Small intestine (tissue), 7 donors: ENCODE measurements around the gene FBXW7. TPM values are rescaled to one million over a fixed set of nuclear protein-coding genes. Genes with fewer than 3 reads are reported as not detected.

ENCODE experiments used
- DNase-seq, 2 donors: peaks; one replicate each; pipeline versions ENCODE4 v3.0.0 to v3.0.0-alpha.2; 2013
- FAIRE-seq: peaks from 2 replicates; lab custom pipeline; 2012; peaks lifted over from hg19 to GRCh38; lab: Jason Lieb, UNC
- H3K27ac ChIP-seq, 3 donors: one replicate each; pipeline ENCODE4 v1.5.1; 2013; ENCODE audit warnings: low read length in 2 of 3, mild to moderate bottlenecking in 2 of 3, control low read depth in 1 of 3, inconsistent platforms in 1 of 3, low read depth in 1 of 3, moderate library complexity in 1 of 3
- H3K27me3 ChIP-seq, 3 donors: one replicate each; pipeline ENCODE4 v1.6.1; 2013; ENCODE audit warnings: low read length in 3 of 3, inconsistent platforms in 1 of 3; ENCODE audit not compliant: control insufficient read depth in 3 of 3, insufficient read depth in 3 of 3
- H3K36me3 ChIP-seq, 3 donors: one replicate each; pipeline ENCODE4 v1.6.1; 2013; ENCODE audit warnings: low read length in 3 of 3, inconsistent platforms in 1 of 3, low read depth in 1 of 3, mild to moderate bottlenecking in 1 of 3, moderate library complexity in 1 of 3; ENCODE audit not compliant: control insufficient read depth in 3 of 3, insufficient read depth in 2 of 3
- H3K4me1 ChIP-seq, 3 donors: one replicate each; pipeline ENCODE4 v1.6.1; 2013; ENCODE audit warnings: low read length in 2 of 3, inconsistent platforms in 1 of 3, low read depth in 1 of 3, mild to moderate bottlenecking in 1 of 3, moderate library complexity in 1 of 3; ENCODE audit not compliant: control insufficient read depth in 3 of 3, insufficient read depth in 2 of 3
- H3K4me3 ChIP-seq, 3 donors: one replicate each; pipeline ENCODE4 v1.5.1; 2013; ENCODE audit warnings: low read length in 3 of 3, control low read depth in 1 of 3, inconsistent platforms in 1 of 3, low read depth in 1 of 3, mild to moderate bottlenecking in 1 of 3, moderate library complexity in 1 of 3
- H3K9me3 ChIP-seq, 2 donors: one replicate each; pipeline ENCODE4 v1.6.1; 2013; ENCODE audit warnings: low read depth in 1 of 2, low read length in 1 of 2; ENCODE audit not compliant: control insufficient read depth in 2 of 2, insufficient read depth in 1 of 2
- WGBS, 3 donors: extraction: QIAGEN DNeasy Blood & Tissue Kit; methylation state at CpG; one replicate each; pipeline ENCODE4 v1.1.7; 2013; 5-methylcytosine and 5-hydroxymethylcytosine counted together
- polyA plus RNA-seq, 4 donors: library from polyadenylated mRNA; stranded (reverse) in 3 of 4; unstranded in 1 of 4; fragments of 200-250 nt in 3 of 4; fragments of 120-200 nt in 1 of 4; gene quantifications; one replicate each; pipeline versions ENCODE4 v1.2.1 to v1.2.3, GENCODE V29; 2013
- donor health status: healthy with polysubstance abuse.
- donor health status: control.
- donor health status: control.
- donor health status: Bipolar disorder and iron deficiency.
- donor health status: healthy.

Gene FBXW7
- polyA plus RNA-seq, 4 donors, result 7.4 to 18.1 (median 8.7) TPM

GRCh38 chr4:152299553-152299952 lies 236.3 kb downstream of the FBXW7 start:
- H3K27me3 ChIP-seq, result peaks cover 0 to 1% (median 0%) of the 10 kb centered on the region in 3 donors
- H3K27ac ChIP-seq, result no peak overlapping the region
- no peaks in the 10 kb centered on the region for H3K4me1 ChIP-seq
- FAIRE-seq (no peak), DNase-seq (no peak)
- no peaks in the 10 kb centered on the region for H3K9me3 ChIP-seq
- 89 to 95% (median 92%) methylated on average over 3 of the region's 3 CpGs for WGBS, 3 donors
- H3K4me3 ChIP-seq, result no peak overlapping the region
- H3K36me3 ChIP-seq, result no peaks in the 10 kb centered on the region

- Histone ChIP-seq H3K27me3 (peaks cover 0 to 1% (median 0%) of the 10 kb centered on the region in 3 donors), H3K9me3 (no peaks in the 10 kb centered on the region), H3K4me1 (no peaks in the 10 kb centered on the region), H3K27ac (no peak overlapping the region), H3K36me3 (no peaks in the 10 kb centered on the region), H3K4me3 (no peak overlapping the region)
- FAIRE-seq (no peak), DNase-seq (no peak)
Observed at GRCh38 chr4:152296386-152296785, 239.5 kb downstream of the FBXW7 start.

- 94 to 97% (median 95%) methylated on average over 5 of the region's 5 CpGs for WGBS, 3 donors
- H3K27me3 ChIP-seq, result peaks cover 0 to 1% (median 0%) of the 10 kb centered on the region in 3 donors
- DNase-seq, result no peak
- H3K9me3 ChIP-seq, result no peaks in the 10 kb centered on the region
- no peak overlapping the region for H3K4me3 ChIP-seq
- H3K27ac ChIP-seq, result no peak overlapping the region
- H3K4me1 ChIP-seq, result no peaks in the 10 kb centered on the region
- H3K36me3 ChIP-seq, result no peaks in the 10 kb centered on the region
- FAIRE-seq, result no peak
Observed at GRCh38 chr4:152294765-152295164, 241.1 kb downstream of the FBXW7 start.

GRCh38 chr4:152294331-152294730 lies 241.6 kb downstream of the FBXW7 start:
- Histone ChIP-seq H3K36me3 (no peaks in the 10 kb centered on the region), H3K4me1 (no peaks in the 10 kb centered on the region), H3K27me3 (peaks cover 0 to 1% (median 0%) of the 10 kb centered on the region in 3 donors), H3K9me3 (no peaks in the 10 kb centered on the region), H3K27ac (no peak overlapping the region), H3K4me3 (no peak overlapping the region)
- no peak for FAIRE-seq
- 84 to 86% (median 86%) methylated on average over 3 of the region's 3 CpGs for WGBS, 3 donors
- no peak for DNase-seq

- Histone ChIP-seq H3K9me3 (no peaks in the 10 kb centered on the region), H3K4me3 (no peak overlapping the region), H3K4me1 (no peaks in the 10 kb centered on the region), H3K27ac (no peak overlapping the region), H3K27me3 (peaks cover 0 to 1% (median 0%) of the 10 kb centered on the region in 3 donors), H3K36me3 (no peaks in the 10 kb centered on the region)
- 88 to 96% (median 89%) methylated on average over 5 of the region's 5 CpGs for WGBS, 3 donors
- no peak for FAIRE-seq
- DNase-seq, result no peak
Observed at GRCh38 chr4:152293527-152293926, 242.4 kb downstream of the FBXW7 start.

GRCh38 chr4:152290366-152290921 lies 245.4 kb downstream of the FBXW7 start:
- FAIRE-seq (no peak), DNase-seq (no peak)
- Histone ChIP-seq H3K4me3 (no peak overlapping the region), H3K27me3 (no peaks in the 10 kb centered on the region), H3K36me3 (no peaks in the 10 kb centered on the region), H3K27ac (no peak overlapping the region), H3K4me1 (no peaks in the 10 kb centered on the region), H3K9me3 (no peaks in the 10 kb centered on the region)
- 92 to 98% (median 95%) methylated on average over 3 of the region's 3 CpGs for WGBS, 3 donors

GRCh38 chr4:152289941-152290340 lies 246.0 kb downstream of the FBXW7 start:
- no peaks in the 10 kb centered on the region for H3K9me3 ChIP-seq
- no peaks in the 10 kb centered on the region for H3K36me3 ChIP-seq
- FAIRE-seq (no peak), DNase-seq (no peak)
- no peak overlapping the region for H3K4me3 ChIP-seq
- no peak overlapping the region for H3K27ac ChIP-seq
- no peaks in the 10 kb centered on the region for H3K27me3 ChIP-seq
- no peaks in the 10 kb centered on the region for H3K4me1 ChIP-seq
- 62 to 83% (median 81%) methylated on average over 4 of the region's 4 CpGs for WGBS, 3 donors

GRCh38 chr4:152289541-152289940 lies 246.4 kb downstream of the FBXW7 start:
- Histone ChIP-seq H3K27me3 (no peaks in the 10 kb centered on the region), H3K4me1 (no peaks in the 10 kb centered on the region), H3K9me3 (no peaks in the 10 kb centered on the region), H3K36me3 (no peaks in the 10 kb centered on the region), H3K4me3 (no peak overlapping the region), H3K27ac (no peak overlapping the region)
- WGBS, 3 donors, result 84 to 93% (median 86%) methylated on average over 3 of the region's 3 CpGs
- FAIRE-seq (no peak), DNase-seq (no peak)
